ENCODE data around the gene FBXO9. TPM values are rescaled to one million over a fixed set of nuclear protein-coding genes. Genes with fewer than 3 reads are reported as not detected.
A peak's percentile ranks its signal among the peaks of the same experiment; 100 is the strongest.

The FBXO9 gene
- total and polyA plus RNA-seq, 4 donors = 36.8 to 79.1 (median 51.2) TPM

DNA sequence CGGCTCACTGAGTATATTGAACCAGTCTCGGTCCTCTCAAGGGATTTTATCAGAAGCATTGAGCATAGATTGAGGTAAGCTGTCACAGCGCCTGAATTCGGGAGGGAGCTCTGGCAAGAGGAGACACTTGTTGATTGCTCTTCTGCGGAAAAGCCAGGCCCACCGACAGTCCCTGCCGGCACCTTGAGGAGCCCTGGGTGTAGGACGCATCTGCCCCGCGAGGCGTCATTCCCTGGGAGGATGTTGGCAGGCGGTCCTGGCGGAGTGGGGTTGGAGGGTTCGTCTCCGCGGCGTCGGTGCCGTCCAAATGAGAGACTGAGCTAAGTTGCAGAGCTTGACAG lies 843 bp downstream of the FBXO9 start:
- Histone ChIP-seq H3K4me3 (ENCODE audit: low read depth in 1 of 3, low read length in 3 of 3) (peak overlapping the region; percentile 73 to 98 (median 89)), H3K4me1 (ENCODE audit: control insufficient read depth in 4 of 4, insufficient read depth in 4 of 4, low read length in 3 of 4) (peaks cover 5 to 32% (median 17%) of the 10 kb centered on the region in 4 donors), H3K9me3 (ENCODE audit: control insufficient read depth in 4 of 4, low read length in 3 of 4) (no peaks in the 10 kb centered on the region), H3K36me3 (ENCODE audit: control insufficient read depth in 4 of 4, insufficient read depth in 3 of 4, low read depth in 1 of 4, low read length in 3 of 4) (no peaks in the 10 kb centered on the region), H3K9ac (ENCODE audit: low read depth in 1 of 2, low read length in 2 of 2) (peak overlapping the region; percentile 60 to 87), H3K27ac (ENCODE audit: low read depth in 1 of 2, low read length in 2 of 2) (peak overlapping the region; percentile 93 to 94), H3K27me3 (ENCODE audit: control insufficient read depth in 4 of 4, insufficient read depth in 4 of 4, low read length in 3 of 4) (no peaks in the 10 kb centered on the region)
- WGBS = 2% methylated on average over 19 of the region's 19 CpGs
- DNase-seq (ENCODE audit: low spot score) = peak; percentile 68
- TF ChIP-seq HNF4G (IDR thresholded peaks at IDR 0.05) (no peak), TAF1 (conservative IDR thresholded peaks at IDR 0.05) (no peak), FOXA2 (IDR thresholded peaks at IDR 0.05) (no peak), EGR1 (IDR thresholded peaks at IDR 0.05; ENCODE audit: low read depth in 2 of 2) (no peak), JUND (IDR thresholded peaks at IDR 0.05) (no peak), GABPA (IDR thresholded peaks at IDR 0.05 in 1 of 2, conservative IDR thresholded peaks at IDR 0.05 in 1 of 2) (no peak)
- TF ChIP-seq, protein P1, sequence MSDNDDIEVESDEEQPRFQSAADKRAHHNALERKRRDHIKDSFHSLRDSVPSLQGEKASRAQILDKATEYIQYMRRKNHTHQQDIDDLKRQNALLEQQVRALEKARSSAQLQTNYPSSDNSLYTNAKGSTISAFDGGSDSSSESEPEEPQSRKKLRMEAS (IDR thresholded peaks at IDR 0.05) = no peak
- TF ChIP-seq, protein P2, sequence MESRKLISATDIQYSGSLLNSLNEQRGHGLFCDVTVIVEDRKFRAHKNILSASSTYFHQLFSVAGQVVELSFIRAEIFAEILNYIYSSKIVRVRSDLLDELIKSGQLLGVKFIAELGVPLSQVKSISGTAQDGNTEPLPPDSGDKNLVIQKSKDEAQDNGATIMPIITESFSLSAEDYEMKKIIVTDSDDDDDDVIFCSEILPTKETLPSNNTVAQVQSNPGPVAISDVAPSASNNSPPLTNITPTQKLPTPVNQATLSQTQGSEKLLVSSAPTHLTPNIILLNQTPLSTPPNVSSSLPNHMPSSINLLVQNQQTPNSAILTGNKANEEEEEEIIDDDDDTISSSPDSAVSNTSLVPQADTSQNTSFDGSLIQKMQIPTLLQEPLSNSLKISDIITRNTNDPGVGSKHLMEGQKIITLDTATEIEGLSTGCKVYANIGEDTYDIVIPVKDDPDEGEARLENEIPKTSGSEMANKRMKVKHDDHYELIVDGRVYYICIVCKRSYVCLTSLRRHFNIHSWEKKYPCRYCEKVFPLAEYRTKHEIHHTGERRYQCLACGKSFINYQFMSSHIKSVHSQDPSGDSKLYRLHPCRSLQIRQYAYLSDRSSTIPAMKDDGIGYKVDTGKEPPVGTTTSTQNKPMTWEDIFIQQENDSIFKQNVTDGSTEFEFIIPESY (IDR thresholded peaks at IDR 0.05) = no peak
- TF ChIP-seq, protein P3, sequence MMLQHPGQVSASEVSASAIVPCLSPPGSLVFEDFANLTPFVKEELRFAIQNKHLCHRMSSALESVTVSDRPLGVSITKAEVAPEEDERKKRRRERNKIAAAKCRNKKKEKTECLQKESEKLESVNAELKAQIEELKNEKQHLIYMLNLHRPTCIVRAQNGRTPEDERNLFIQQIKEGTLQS (IDR thresholded peaks at IDR 0.05) = no peak

DNA sequence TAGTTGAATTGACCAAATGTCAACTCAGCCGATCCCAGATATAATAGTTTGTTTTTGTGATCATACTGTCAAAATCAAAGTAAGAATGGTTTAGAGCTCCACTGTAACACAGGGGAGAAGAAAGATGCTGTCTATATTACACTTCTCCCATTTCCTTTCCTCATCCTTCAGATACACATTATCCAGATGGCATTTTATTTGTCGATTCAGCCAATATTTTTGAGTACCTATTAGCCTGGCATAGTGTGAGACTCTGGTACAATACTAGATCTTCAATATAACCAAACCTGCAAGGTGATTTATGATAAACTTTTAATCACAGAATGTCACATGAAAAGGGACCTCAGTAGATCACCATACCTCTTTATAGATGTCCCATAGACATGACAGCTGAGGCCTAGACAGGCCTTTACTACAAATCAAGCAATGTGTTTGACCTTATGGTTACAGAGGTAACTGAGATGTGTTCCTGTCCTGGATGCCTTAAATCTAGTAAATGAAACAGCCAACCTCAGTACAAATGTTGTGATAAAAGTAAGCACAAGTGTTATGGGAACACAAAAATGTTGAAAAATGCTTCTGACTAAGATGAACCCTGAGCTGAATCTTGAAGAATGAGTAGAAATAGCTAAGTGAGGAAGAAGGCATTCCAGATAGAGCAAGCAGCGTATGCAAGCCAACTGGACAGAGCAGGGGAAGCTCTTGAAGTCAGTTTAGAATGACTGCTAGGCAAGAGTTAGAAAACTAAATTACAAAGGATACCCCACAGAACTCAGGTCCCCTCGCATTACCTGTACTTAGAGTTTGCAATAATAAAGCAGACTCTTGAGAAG lies 1.9 kb downstream of the FBXO9 start:
- peak overlapping the region in 1 of 2 donors; percentile 3 for H3K9ac ChIP-seq (ENCODE audit: low read depth in 1 of 2, low read length in 2 of 2)
- H3K27ac ChIP-seq (ENCODE audit: low read depth in 1 of 2, low read length in 2 of 2) = peak overlapping the region in 1 of 2 donors; percentile 40
- TF ChIP-seq GABPA (IDR thresholded peaks at IDR 0.05 in 1 of 2, conservative IDR thresholded peaks at IDR 0.05 in 1 of 2) = no peak
- TF ChIP-seq SP1 (IDR thresholded peaks at IDR 0.05) = no peak
- no peak for TF ChIP-seq HNF4A (conservative IDR thresholded peaks at IDR 0.05)
- TF ChIP-seq JUND (IDR thresholded peaks at IDR 0.05) = no peak
- no peak for TF ChIP-seq TAF1 (conservative IDR thresholded peaks at IDR 0.05)
- TF ChIP-seq, protein P3 (IDR thresholded peaks at IDR 0.05) = no peak
- TF ChIP-seq, protein P2 (IDR thresholded peaks at IDR 0.05) = no peak
- TF ChIP-seq EGR1 (IDR thresholded peaks at IDR 0.05; ENCODE audit: low read depth in 2 of 2) = no peak
- TF ChIP-seq, protein P4, sequence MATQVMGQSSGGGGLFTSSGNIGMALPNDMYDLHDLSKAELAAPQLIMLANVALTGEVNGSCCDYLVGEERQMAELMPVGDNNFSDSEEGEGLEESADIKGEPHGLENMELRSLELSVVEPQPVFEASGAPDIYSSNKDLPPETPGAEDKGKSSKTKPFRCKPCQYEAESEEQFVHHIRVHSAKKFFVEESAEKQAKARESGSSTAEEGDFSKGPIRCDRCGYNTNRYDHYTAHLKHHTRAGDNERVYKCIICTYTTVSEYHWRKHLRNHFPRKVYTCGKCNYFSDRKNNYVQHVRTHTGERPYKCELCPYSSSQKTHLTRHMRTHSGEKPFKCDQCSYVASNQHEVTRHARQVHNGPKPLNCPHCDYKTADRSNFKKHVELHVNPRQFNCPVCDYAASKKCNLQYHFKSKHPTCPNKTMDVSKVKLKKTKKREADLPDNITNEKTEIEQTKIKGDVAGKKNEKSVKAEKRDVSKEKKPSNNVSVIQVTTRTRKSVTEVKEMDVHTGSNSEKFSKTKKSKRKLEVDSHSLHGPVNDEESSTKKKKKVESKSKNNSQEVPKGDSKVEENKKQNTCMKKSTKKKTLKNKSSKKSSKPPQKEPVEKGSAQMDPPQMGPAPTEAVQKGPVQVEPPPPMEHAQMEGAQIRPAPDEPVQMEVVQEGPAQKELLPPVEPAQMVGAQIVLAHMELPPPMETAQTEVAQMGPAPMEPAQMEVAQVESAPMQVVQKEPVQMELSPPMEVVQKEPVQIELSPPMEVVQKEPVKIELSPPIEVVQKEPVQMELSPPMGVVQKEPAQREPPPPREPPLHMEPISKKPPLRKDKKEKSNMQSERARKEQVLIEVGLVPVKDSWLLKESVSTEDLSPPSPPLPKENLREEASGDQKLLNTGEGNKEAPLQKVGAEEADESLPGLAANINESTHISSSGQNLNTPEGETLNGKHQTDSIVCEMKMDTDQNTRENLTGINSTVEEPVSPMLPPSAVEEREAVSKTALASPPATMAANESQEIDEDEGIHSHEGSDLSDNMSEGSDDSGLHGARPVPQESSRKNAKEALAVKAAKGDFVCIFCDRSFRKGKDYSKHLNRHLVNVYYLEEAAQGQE (IDR thresholded peaks at IDR 0.05) = no peak
- TF ChIP-seq RAD21 (IDR thresholded peaks at IDR 0.05) = no peak
- DNase-seq (ENCODE audit: low spot score) = no peak
- 87% methylated on average over 4 of the region's 4 CpGs for WGBS
- H3K4me3 ChIP-seq (ENCODE audit: low read depth in 1 of 3, low read length in 3 of 3) = peak overlapping the region in 2 of 3 donors; percentile 89 to 98
- peaks cover 5 to 31% (median 17%) of the 10 kb centered on the region in 4 donors for H3K4me1 ChIP-seq (ENCODE audit: control insufficient read depth in 4 of 4, insufficient read depth in 4 of 4, low read length in 3 of 4)
- H3K36me3 ChIP-seq (ENCODE audit: control insufficient read depth in 4 of 4, insufficient read depth in 3 of 4, low read depth in 1 of 4, low read length in 3 of 4) = peaks cover 0 to under 1% (median 0%) of the 10 kb centered on the region in 4 donors
- H3K9me3 ChIP-seq (ENCODE audit: control insufficient read depth in 4 of 4, low read length in 3 of 4) = no peaks in the 10 kb centered on the region
- H3K27me3 ChIP-seq (ENCODE audit: control insufficient read depth in 4 of 4, insufficient read depth in 4 of 4, low read length in 3 of 4) = no peaks in the 10 kb centered on the region
